Naive thymus-derived CD4-positive, alpha-beta T cell (primary cell): Measurements from ENCODE around the gene RNU6-1. TPM values are rescaled to one million over a fixed set of nuclear protein-coding genes. Genes with fewer than 3 reads are reported as not detected.

Experiments
- ATAC-seq: fragments of 150-1000 bp; cut with Tn5 transposase; 2 replicates; pipeline ENCODE4 v1.10.0; 2021; ENCODE audit warnings: mild to moderate bottlenecking, moderate library complexity
- CTCF ChIA-PET: fragments of 350-600 bp; sonication (Branson Sonifier 250); formaldehyde crosslinking; loops from one replicate; lab custom pipeline; 2021; ENCODE audit warnings: antibody characterized with exemption; lab: Charles Lee
- POLR2A ChIA-PET: fragments of 350-600 bp; sonication (Branson Sonifier 250); formaldehyde crosslinking; loops from one replicate; lab custom pipeline; 2021; ENCODE audit warnings: antibody characterized with exemption, inconsistent platforms; lab: Charles Lee
- DNase-seq, 9 donors: peaks; one replicate each; pipeline versions ENCODE4 v3.0.0 to v3.0.0-alpha.2; 2020 to 2022; ENCODE audit warnings: mixed read lengths in 1 of 9
- H3K27ac ChIP-seq: one replicate; pipeline ENCODE4 v1.7.0; 2013; ENCODE audit warnings: mild to moderate bottlenecking, low read depth, low read length, moderate library complexity
- H3K27me3 ChIP-seq, 2 donors: one replicate each; pipeline ENCODE4 v1.7.0; 2013; ENCODE audit warnings: low read length in 2 of 2, mild to moderate bottlenecking in 2 of 2, moderate library complexity in 2 of 2; ENCODE audit not compliant: control insufficient read depth in 2 of 2, insufficient read depth in 2 of 2
- H3K36me3 ChIP-seq, 3 experiments: 1 replicate in 2 of 3; 2 replicates in 1 of 3; pipeline ENCODE4 v1.7.0; 2013; ENCODE audit warnings: low read length in 3 of 3, mild to moderate bottlenecking in 3 of 3, moderate library complexity in 1 of 3; ENCODE audit not compliant: insufficient read depth in 3 of 3, control insufficient read depth in 2 of 3
- H3K4me1 ChIP-seq, 2 donors: one replicate each; pipeline ENCODE4 v1.7.0; 2013; ENCODE audit warnings: low read length in 2 of 2, mild to moderate bottlenecking in 2 of 2, moderate library complexity in 1 of 2; ENCODE audit not compliant: control insufficient read depth in 2 of 2, insufficient read depth in 2 of 2
- H3K4me3 ChIP-seq: 2 replicates; pipeline ENCODE4 v1.7.0; 2013; ENCODE audit warnings: mild to moderate bottlenecking, low read length
- H3K9me3 ChIP-seq, 3 experiments: 1 replicate in 2 of 3; 2 replicates in 1 of 3; pipeline ENCODE4 v1.7.0; 2013; ENCODE audit warnings: low read length in 3 of 3; ENCODE audit not compliant: control insufficient read depth in 2 of 3
- H3K27ac Mint-ChIP-seq, 9 donors: one replicate each; pipeline ENCODE4 v1.8.0; 2020 to 2022; ENCODE audit warnings: mixed read lengths in 9 of 9, mild to moderate bottlenecking in 8 of 9, moderate library complexity in 5 of 9, inconsistent platforms in 2 of 9
- H3K27me3 Mint-ChIP-seq, 5 donors: one replicate each; pipeline ENCODE4 v1.8.0; 2021 to 2022; ENCODE audit warnings: mixed read lengths in 5 of 5, mild to moderate bottlenecking in 1 of 5
- H3K36me3 Mint-ChIP-seq, 5 donors: one replicate each; pipeline ENCODE4 v1.8.0; 2020 to 2022; ENCODE audit warnings: mixed read lengths in 5 of 5, mild to moderate bottlenecking in 3 of 5, inconsistent platforms in 1 of 5
- H3K4me1 Mint-ChIP-seq, 7 donors: one replicate each; pipeline ENCODE4 v1.8.0; 2020 to 2022; ENCODE audit warnings: mixed read lengths in 7 of 7, mild to moderate bottlenecking in 3 of 7, inconsistent platforms in 1 of 7
- H3K4me3 Mint-ChIP-seq, 10 donors: one replicate each; pipeline ENCODE4 v1.8.0; 2020 to 2022; ENCODE audit warnings: mild to moderate bottlenecking in 10 of 10, mixed read lengths in 10 of 10, moderate library complexity in 6 of 10, inconsistent platforms in 2 of 10
- H3K9me3 Mint-ChIP-seq, 11 donors: one replicate each; pipeline ENCODE4 v1.8.0; 2020 to 2022; ENCODE audit warnings: mixed read lengths in 11 of 11, mild to moderate bottlenecking in 4 of 11, inconsistent platforms in 1 of 11, moderate library complexity in 1 of 11
- intact Hi-C, 2 donors: fragments of 100-400 bp; cut with micrococcal nuclease; formaldehyde crosslinking; loops; one replicate each; pipeline ENCODE4 v1.15.1; 2023
- polyA plus RNA-seq, 2 donors: library from polyadenylated mRNA; unstranded; fragments of 300-500 nt; fragmentation: Illumina TruSeq; gene quantifications; one replicate each; pipeline ENCODE4 v1.2.3, GENCODE V29; 2021
- total RNA-seq, 6 experiments: library from RNA in 5 of 6; stranded (reverse) in 5 of 6; gene quantifications; 1 replicate in 5 of 6; 2 replicates in 1 of 6; pipeline ENCODE4 v1.2.3 and lab custom pipeline; 2021 to 2026

RNU6-1 gene
- total and polyA plus RNA-seq, 7 experiments from 2014 or later: not detected

GRCh38 chr15:67821784-67822440 is 17.9 kb downstream of the RNU6-1 start:
- ChIA-PET POLR2A (no interaction called here), CTCF (no interaction called here)
- peak overlapping the region; percentile 42 to 80 (median 62) for H3K4me3 Mint-ChIP-seq
- Histone ChIP-seq H3K9me3 (no peaks in the 10 kb centered on the region), H3K4me3 (no peak overlapping the region), H3K36me3 (no peaks in the 10 kb centered on the region), H3K27me3 (peaks cover 10 to 23% of the 10 kb centered on the region in 2 donors), H3K27ac (no peak overlapping the region), H3K4me1 (peaks cover 10 to 32% of the 10 kb centered on the region in 2 donors)
- no peak for ATAC-seq
- intact Hi-C loops: no loop called here
- H3K36me3 Mint-ChIP-seq: peaks cover 0 to 7% (median 2%) of the 10 kb centered on the region in 5 donors
- peaks cover 61 to 85% (median 76%) of the 10 kb centered on the region in 5 donors for H3K27me3 Mint-ChIP-seq
- H3K4me1 Mint-ChIP-seq: peaks cover 30 to 54% (median 40%) of the 10 kb centered on the region in 7 donors
- peak overlapping the region in 4 of 9 donors; percentile 50 to 88 (median 69) for H3K27ac Mint-ChIP-seq
- DNase-seq: no peak
- H3K9me3 Mint-ChIP-seq: peaks cover 0 to 6% (median 0%) of the 10 kb centered on the region in 11 donors

GRCh38 chr15:67820992-67821783 is 18.7 kb downstream of the RNU6-1 start:
- POLR2A ChIA-PET: no interaction called here
- Histone ChIP-seq H3K4me3 (no peak overlapping the region), H3K4me1 (peaks cover 10 to 30% of the 10 kb centered on the region in 2 donors), H3K9me3 (no peaks in the 10 kb centered on the region), H3K27me3 (peaks cover 10 to 23% of the 10 kb centered on the region in 2 donors), H3K27ac (no peak overlapping the region), H3K36me3 (no peaks in the 10 kb centered on the region)
- Mint-ChIP-seq H3K4me1 (peaks cover 27 to 50% (median 36%) of the 10 kb centered on the region in 7 donors), H3K27me3 (peaks cover 66 to 89% (median 76%) of the 10 kb centered on the region in 5 donors), H3K4me3 (peak overlapping the region in 8 of 10 donors; percentile 21 to 80 (median 62)), H3K36me3 (peaks cover 0 to 10% (median 5%) of the 10 kb centered on the region in 5 donors), H3K27ac (peak overlapping the region in 3 of 9 donors; percentile 50 to 78 (median 60)), H3K9me3 (peaks cover 0 to 11% (median 5%) of the 10 kb centered on the region in 11 donors)
- DNase-seq (peak in 2 of 9 donors; percentile 39 to 45), ATAC-seq (peak; percentile 70)
- intact Hi-C loops: no loop called here
- CTCF ChIA-PET: no interaction called here

- no peak for ATAC-seq
- ChIA-PET POLR2A (no interaction called here), CTCF (no interaction called here)
- Histone ChIP-seq H3K27ac (no peak overlapping the region), H3K4me1 (peaks cover 7 to 22% of the 10 kb centered on the region in 2 donors), H3K27me3 (peaks cover 10 to 23% of the 10 kb centered on the region in 2 donors), H3K4me3 (no peak overlapping the region), H3K9me3 (no peaks in the 10 kb centered on the region), H3K36me3 (no peaks in the 10 kb centered on the region)
- peaks cover 0 to 18% (median 7%) of the 10 kb centered on the region in 11 donors for H3K9me3 Mint-ChIP-seq
- DNase-seq: no peak
- peaks cover 1 to 16% (median 6%) of the 10 kb centered on the region in 5 donors for H3K36me3 Mint-ChIP-seq
- H3K27ac Mint-ChIP-seq: peak overlapping the region in 1 of 9 donors; percentile 55
- peak overlapping the region in 5 of 10 donors; percentile 2 to 80 (median 40) for H3K4me3 Mint-ChIP-seq
- intact Hi-C loops: no loop called here
- peaks cover 20 to 42% (median 31%) of the 10 kb centered on the region in 7 donors for H3K4me1 Mint-ChIP-seq
- peaks cover 59 to 81% (median 68%) of the 10 kb centered on the region in 5 donors for H3K27me3 Mint-ChIP-seq
Measured at GRCh38 chr15:67820122-67820991, 19.5 kb downstream of the RNU6-1 start.

- peaks cover 10 to 19% of the 10 kb centered on the region in 2 donors for H3K27me3 ChIP-seq
- ATAC-seq: no peak
Measured at GRCh38 chr15:67819636-67820035, 20.2 kb downstream of the RNU6-1 start.

GRCh38 chr15:67818464-67818863 is 21.4 kb downstream of the RNU6-1 start:
- Histone ChIP-seq H3K27ac (no peak overlapping the region), H3K4me3 (no peak overlapping the region), H3K9me3 (no peaks in the 10 kb centered on the region), H3K36me3 (no peaks in the 10 kb centered on the region), H3K4me1 (peaks cover 0 to 7% of the 10 kb centered on the region in 2 donors), H3K27me3 (peaks cover 10 to 15% of the 10 kb centered on the region in 2 donors)
- Mint-ChIP-seq H3K27me3 (peaks cover 49 to 63% (median 58%) of the 10 kb centered on the region in 5 donors), H3K4me3 (no peak overlapping the region), H3K4me1 (peaks cover 12 to 28% (median 17%) of the 10 kb centered on the region in 7 donors), H3K9me3 (peaks cover 0 to 26% (median 7%) of the 10 kb centered on the region in 11 donors), H3K36me3 (peaks cover 1 to 17% (median 6%) of the 10 kb centered on the region in 5 donors), H3K27ac (no peak overlapping the region)
- intact Hi-C loops: no loop called here
- DNase-seq (no peak), ATAC-seq (no peak)
- ChIA-PET CTCF (no interaction called here), POLR2A (no interaction called here)

More at GRCh38 chr15:67819636-67820035, 20.2 kb downstream of the RNU6-1 start:
- no peak overlapping the region for H3K27ac ChIP-seq
- ChIA-PET CTCF (no interaction called here), POLR2A (no interaction called here)
- Mint-ChIP-seq H3K27me3 (peaks cover 59 to 75% (median 68%) of the 10 kb centered on the region in 5 donors), H3K4me3 (no peak overlapping the region), H3K9me3 (peaks cover 0 to 25% (median 7%) of the 10 kb centered on the region in 11 donors), H3K36me3 (peaks cover 1 to 17% (median 6%) of the 10 kb centered on the region in 5 donors), H3K4me1 (peaks cover 20 to 39% (median 28%) of the 10 kb centered on the region in 7 donors), H3K27ac (no peak overlapping the region)
- H3K36me3 ChIP-seq: no peaks in the 10 kb centered on the region
- no peaks in the 10 kb centered on the region for H3K9me3 ChIP-seq
- H3K4me1 ChIP-seq: peaks cover 7 to 19% of the 10 kb centered on the region in 2 donors
- no peak overlapping the region for H3K4me3 ChIP-seq
- intact Hi-C loops: no loop called here
- no peak for DNase-seq

- Histone ChIP-seq H3K4me3 (no peak overlapping the region), H3K9me3 (no peaks in the 10 kb centered on the region), H3K27me3 (peaks cover 5 to 14% of the 10 kb centered on the region in 2 donors), H3K27ac (no peak overlapping the region), H3K36me3 (no peaks in the 10 kb centered on the region), H3K4me1 (peaks cover 0 to 6% of the 10 kb centered on the region in 2 donors)
- H3K4me1 Mint-ChIP-seq: peaks cover 5 to 17% (median 6%) of the 10 kb centered on the region in 7 donors
- peaks cover 1 to 20% (median 14%) of the 10 kb centered on the region in 5 donors for H3K36me3 Mint-ChIP-seq
- ATAC-seq: no peak
- intact Hi-C loops: no loop called here
- ChIA-PET POLR2A (no interaction called here), CTCF (no interaction called here)
- DNase-seq: no peak
- no peak overlapping the region for H3K27ac Mint-ChIP-seq
- no peak overlapping the region for H3K4me3 Mint-ChIP-seq
- H3K9me3 Mint-ChIP-seq: peaks cover 0 to 26% (median 7%) of the 10 kb centered on the region in 11 donors
- H3K27me3 Mint-ChIP-seq: peaks cover 36 to 53% (median 44%) of the 10 kb centered on the region in 5 donors
Measured at GRCh38 chr15:67816668-67817067, 23.2 kb downstream of the RNU6-1 start.
